ENCODE data around the gene GALP. TPM values are rescaled to one million over a fixed set of nuclear protein-coding genes. Genes with fewer than 3 reads are reported as not detected.
"Not testable (repeated sequence)": the region's sequence is repeated elsewhere in the genome, so short reads cannot be mapped to it uniquely, and the experiment has no call there.

GALP gene
- total RNA-seq, 2 experiments from 2014 or later: not detected

DNA sequence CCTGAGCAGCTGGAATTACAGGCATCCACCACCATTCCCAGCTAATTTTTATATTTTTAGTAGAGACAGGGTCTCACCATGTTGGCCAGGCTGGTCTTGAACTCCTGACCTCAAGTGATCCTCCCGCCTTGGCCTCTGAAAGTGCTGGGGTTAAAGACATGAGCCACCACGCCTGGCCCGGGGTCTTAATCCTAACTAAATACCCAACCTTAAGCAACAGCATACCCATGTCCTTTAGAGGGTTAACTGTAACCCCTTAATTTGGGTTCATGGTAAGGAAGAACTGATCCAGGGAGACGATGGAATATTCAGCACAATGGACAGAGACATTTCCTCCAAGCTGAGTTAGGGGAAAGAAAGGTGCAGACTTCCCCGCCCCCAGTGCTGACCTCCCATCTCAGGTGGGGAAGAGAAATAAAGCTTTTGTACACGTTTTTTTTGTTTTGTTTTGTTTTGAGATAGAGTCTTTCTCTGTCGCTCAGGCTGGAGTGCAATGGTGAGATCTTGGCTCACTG is 8.7 kb upstream of the GALP start:
- ATAC-seq (no peak), DNase-seq (no peak)
- peaks cover 9% of the 10 kb centered on the region for H3K4me1 Mint-ChIP-seq (ENCODE audit: low read depth)
- peaks cover 5% of the 10 kb centered on the region for H3K27me3 Mint-ChIP-seq
- no peaks in the 10 kb centered on the region for H3K9me3 Mint-ChIP-seq
- no peak overlapping the region for H3K4me3 Mint-ChIP-seq
- no peak overlapping the region for H3K27ac Mint-ChIP-seq
- CTCF ChIA-PET: interaction anchor here (1.0 to 1.3 kb wide), 2 partner anchors 86 to 101 kb away, joined by 3 to 4 read pairs; no protein-coding TSS in a partner anchor
- intact Hi-C loops (cut with micrococcal nuclease): no loop called here
- TF ChIP-seq, protein P1, sequence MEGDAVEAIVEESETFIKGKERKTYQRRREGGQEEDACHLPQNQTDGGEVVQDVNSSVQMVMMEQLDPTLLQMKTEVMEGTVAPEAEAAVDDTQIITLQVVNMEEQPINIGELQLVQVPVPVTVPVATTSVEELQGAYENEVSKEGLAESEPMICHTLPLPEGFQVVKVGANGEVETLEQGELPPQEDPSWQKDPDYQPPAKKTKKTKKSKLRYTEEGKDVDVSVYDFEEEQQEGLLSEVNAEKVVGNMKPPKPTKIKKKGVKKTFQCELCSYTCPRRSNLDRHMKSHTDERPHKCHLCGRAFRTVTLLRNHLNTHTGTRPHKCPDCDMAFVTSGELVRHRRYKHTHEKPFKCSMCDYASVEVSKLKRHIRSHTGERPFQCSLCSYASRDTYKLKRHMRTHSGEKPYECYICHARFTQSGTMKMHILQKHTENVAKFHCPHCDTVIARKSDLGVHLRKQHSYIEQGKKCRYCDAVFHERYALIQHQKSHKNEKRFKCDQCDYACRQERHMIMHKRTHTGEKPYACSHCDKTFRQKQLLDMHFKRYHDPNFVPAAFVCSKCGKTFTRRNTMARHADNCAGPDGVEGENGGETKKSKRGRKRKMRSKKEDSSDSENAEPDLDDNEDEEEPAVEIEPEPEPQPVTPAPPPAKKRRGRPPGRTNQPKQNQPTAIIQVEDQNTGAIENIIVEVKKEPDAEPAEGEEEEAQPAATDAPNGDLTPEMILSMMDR (IDR thresholded peaks at IDR 0.05): no peak
- POLR2A ChIA-PET: no interaction called here
- H3K36me3 Mint-ChIP-seq (ENCODE audit: low read depth): no peaks in the 10 kb centered on the region

DNA sequence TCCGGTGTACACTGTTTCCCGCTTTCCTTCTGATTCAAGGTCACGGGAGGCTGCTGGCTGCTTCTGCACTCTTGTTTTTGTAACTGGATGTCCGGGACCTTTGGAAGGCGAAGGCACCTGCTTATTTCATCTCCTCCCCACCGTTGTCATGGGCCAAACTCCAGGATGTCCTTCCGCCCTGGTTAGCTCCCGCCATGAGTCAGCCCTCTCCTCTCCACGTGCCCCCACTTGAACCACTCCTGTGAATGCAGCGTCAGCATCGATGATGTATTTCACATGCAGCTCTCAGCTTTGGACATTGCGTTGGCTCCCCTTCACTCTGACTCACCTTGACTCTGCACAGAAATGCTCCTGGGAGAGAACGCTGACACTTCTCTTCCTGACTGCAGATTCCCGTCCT is 5.5 kb upstream of the GALP start:
- intact Hi-C loops (cut with micrococcal nuclease): loop anchor here (5.0 kb wide), 1 partner anchor 103 kb away; no protein-coding TSS in a partner anchor
- POLR2A ChIA-PET: no interaction called here
- H3K27ac Mint-ChIP-seq: no peak overlapping the region
- CTCF ChIA-PET: interaction anchor here (1.0 to 3.7 kb wide), 3 partner anchors 16 to 103 kb away, joined by 3 to 24 read pairs (median 4); no protein-coding TSS in a partner anchor
- H3K4me3 Mint-ChIP-seq: no peak overlapping the region
- TF ChIP-seq, protein P1 (IDR thresholded peaks at IDR 0.05): no peak
- H3K4me1 Mint-ChIP-seq (ENCODE audit: low read depth): peaks cover 3% of the 10 kb centered on the region
- ATAC-seq: no peak
- no peaks in the 10 kb centered on the region for H3K9me3 Mint-ChIP-seq
- H3K27me3 Mint-ChIP-seq: peaks cover 4% of the 10 kb centered on the region
- DNase-seq: no peak
- H3K36me3 Mint-ChIP-seq (ENCODE audit: low read depth): no peaks in the 10 kb centered on the region

DNA sequence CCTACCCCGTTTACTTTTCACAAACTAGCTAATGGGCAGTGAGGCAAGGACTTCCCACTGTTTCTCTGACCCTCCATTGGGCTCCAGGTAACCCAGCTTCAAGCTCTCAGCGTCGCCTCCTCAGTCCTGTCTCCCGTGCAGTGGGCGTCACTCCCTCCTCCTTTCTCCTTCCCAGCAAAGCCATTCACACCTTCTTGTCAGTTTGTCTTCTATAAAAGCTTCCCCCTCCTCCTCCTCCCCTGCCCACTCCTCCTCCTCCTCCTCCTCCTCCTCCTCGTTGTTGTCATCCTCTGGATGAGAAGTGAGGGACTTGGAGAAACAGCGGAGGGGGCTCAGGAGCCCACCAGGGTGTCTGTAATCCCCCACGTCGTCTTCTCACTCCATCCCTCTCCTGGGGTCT is 1.7 kb upstream of the GALP start:
- Mint-ChIP-seq H3K9me3 (no peaks in the 10 kb centered on the region), H3K4me1 (ENCODE audit: low read depth) (peaks cover 3% of the 10 kb centered on the region), H3K36me3 (ENCODE audit: low read depth) (no peaks in the 10 kb centered on the region), H3K27ac (no peak overlapping the region), H3K4me3 (no peak overlapping the region), H3K27me3 (peaks cover 4% of the 10 kb centered on the region)
- ATAC-seq: no peak
- TF ChIP-seq, protein P1 (IDR thresholded peaks at IDR 0.05): no peak
- DNase-seq: no peak
- ChIA-PET POLR2A (interaction anchor here (0.7 kb wide), 1 partner anchor 17 kb away, joined by 3 read pairs; no protein-coding TSS in a partner anchor), CTCF (interaction anchor here (1.0 to 3.7 kb wide), 3 partner anchors 93 to 159 kb away, joined by 3 to 24 read pairs (median 3); no protein-coding TSS in a partner anchor)
- intact Hi-C loops (cut with micrococcal nuclease): loop anchor here (5.0 kb wide), 1 partner anchor 107 kb away; no protein-coding TSS in a partner anchor

DNA sequence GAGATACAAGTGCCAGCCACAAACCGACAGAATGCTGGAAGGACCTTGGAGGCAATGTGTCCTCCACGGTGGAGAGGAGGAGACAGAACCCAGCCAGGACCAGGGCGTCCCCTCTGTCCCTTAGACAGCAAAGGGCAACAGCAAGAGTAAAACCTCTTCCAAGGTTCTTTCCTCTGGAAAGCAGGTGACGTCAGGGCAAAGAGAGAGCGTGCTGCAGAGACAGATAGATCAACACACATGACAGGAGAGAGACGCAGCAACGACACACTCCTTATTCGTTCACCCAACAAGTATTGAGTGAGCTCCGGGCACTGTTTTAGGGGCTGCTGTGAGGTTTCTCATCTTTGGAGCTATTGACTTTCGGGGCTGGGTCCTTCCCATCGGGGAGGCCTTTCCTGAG is 1.3 kb upstream of the GALP start:
- Mint-ChIP-seq H3K9me3 (no peaks in the 10 kb centered on the region), H3K4me3 (no peak overlapping the region), H3K4me1 (ENCODE audit: low read depth) (peaks cover 3% of the 10 kb centered on the region), H3K27ac (no peak overlapping the region), H3K36me3 (ENCODE audit: low read depth) (no peaks in the 10 kb centered on the region), H3K27me3 (peaks cover 4% of the 10 kb centered on the region)
- ATAC-seq: no peak
- intact Hi-C loops (cut with micrococcal nuclease): loop anchor here (5.0 kb wide), 1 partner anchor 107 kb away; no protein-coding TSS in a partner anchor
- ChIA-PET CTCF (interaction anchor here (1.1 kb wide), 1 partner anchor 159 kb away, joined by 3 read pairs; no protein-coding TSS in a partner anchor), POLR2A (no interaction called here)
- TF ChIP-seq, protein P1 (IDR thresholded peaks at IDR 0.05): no peak
- DNase-seq: no peak

DNA sequence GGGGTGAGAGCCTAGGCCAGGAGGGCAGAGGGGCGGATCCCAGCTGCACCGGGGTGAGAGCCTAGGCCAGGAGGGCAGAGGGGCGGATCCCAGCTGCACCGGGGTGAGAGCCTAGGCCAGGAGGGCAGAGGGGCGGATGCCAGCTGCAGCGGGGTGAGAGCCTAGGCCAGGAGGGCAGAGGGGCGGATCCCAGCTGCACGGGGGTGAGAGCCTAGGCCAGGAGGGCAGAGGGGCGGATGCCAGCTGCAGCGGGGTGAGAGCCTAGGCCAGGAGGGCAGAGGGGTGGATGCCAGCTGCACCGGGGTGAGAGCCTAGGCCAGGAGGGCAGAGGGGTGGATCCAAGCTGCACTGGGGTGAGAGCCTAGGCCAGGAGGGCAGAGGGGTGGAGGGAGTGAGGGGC is 502 bp downstream of the GALP start:
- POLR2A ChIA-PET; ATAC-seq; H3K9me3 Mint-ChIP-seq; intact Hi-C loops (cut with micrococcal nuclease); H3K27ac Mint-ChIP-seq; H3K4me3 Mint-ChIP-seq; DNase-seq; H3K27me3 Mint-ChIP-seq; H3K36me3 Mint-ChIP-seq (ENCODE audit: low read depth); CTCF ChIA-PET; H3K4me1 Mint-ChIP-seq (ENCODE audit: low read depth): not testable (repeated sequence)
